HepG2 (cell line): Measurements from ENCODE around the gene DPEP3. TPM values are rescaled to one million over a fixed set of nuclear protein-coding genes. Genes with fewer than 3 reads are reported as not detected.

Source experiments
- ATRX ChIP-seq: sonication (generic); formaldehyde crosslinking; IDR thresholded peaks from 2 replicates; pipeline ENCODE4 v1.4.0; 2020; ENCODE audit warnings: missing genetic modification reagents, borderline replicate concordance
- CERS6 ChIP-seq: sonication (generic); formaldehyde crosslinking; IDR thresholded peaks from 2 replicates; pipeline ENCODE4 v1.5.0; 2020; ENCODE audit warnings: missing genetic modification reagents
- HMG20A ChIP-seq: IDR thresholded peaks from 2 replicates; pipeline ENCODE4 v1.6.1; 2016; ENCODE audit warnings: borderline replicate concordance
- HMG20B ChIP-seq: conservative IDR thresholded peaks from 2 replicates; pipeline ENCODE4 v1.6.1; 2016; ENCODE audit warnings: missing genetic modification reagents, missing compliant biosample characterization
- KMT2B ChIP-seq: IDR thresholded peaks from 2 replicates; pipeline ENCODE4 v1.6.1; 2016; ENCODE audit warnings: missing genetic modification reagents, missing compliant biosample characterization
- MAZ ChIP-seq, 2 experiments: sonication (generic) in 1 of 2; formaldehyde crosslinking in 1 of 2; IDR thresholded peaks; 2 replicates each; pipeline versions ENCODE4 v1.5.0 to v1.6.1; 2012 to 2020; ENCODE audit warnings: low read depth in 2 of 2, mild to moderate bottlenecking in 2 of 2, borderline replicate concordance in 1 of 2, improper control_type of control experiment in 1 of 2, low read length in 1 of 2, missing genetic modification reagents in 1 of 2, moderate library complexity in 1 of 2
- MIER2 ChIP-seq: IDR thresholded peaks from 2 replicates; pipeline ENCODE4 v1.6.1; 2016; ENCODE audit warnings: missing biosample characterization, missing genetic modification reagents
- MTA3 ChIP-seq: sonication (generic); formaldehyde crosslinking; IDR thresholded peaks from 2 replicates; pipeline ENCODE4 v1.4.0; 2020; ENCODE audit warnings: missing genetic modification reagents
- RXRA ChIP-seq: sonication (generic); formaldehyde crosslinking; IDR thresholded peaks from 2 replicates; pipeline ENCODE4 v1.5.1; 2020; ENCODE audit warnings: missing genetic modification reagents
- TOPORS ChIP-seq: sonication (generic); formaldehyde crosslinking; IDR thresholded peaks from 2 replicates; pipeline ENCODE4 v1.8.0; 2023; ENCODE audit warnings: mild to moderate bottlenecking, missing genetic modification reagents
- ZBTB42 ChIP-seq: sonication (generic); formaldehyde crosslinking; IDR thresholded peaks from 2 replicates; pipeline ENCODE4 v1.5.0; 2020; ENCODE audit warnings: mild to moderate bottlenecking, missing genetic modification reagents
- ZHX2 ChIP-seq, 2 experiments: sonication (generic) in 1 of 2; formaldehyde crosslinking in 1 of 2; IDR thresholded peaks; 2 replicates each; pipeline versions ENCODE4 v1.6.1 to v1.9.0; 2014 to 2022; ENCODE audit warnings: antibody characterized with exemption in 1 of 2, borderline replicate concordance in 1 of 2, inconsistent platforms in 1 of 2, low read depth in 1 of 2, missing genetic modification reagents in 1 of 2
- ZNF251 ChIP-seq: sonication (generic); formaldehyde crosslinking; IDR thresholded peaks from 2 replicates; pipeline ENCODE4 v1.9.0; 2021; ENCODE audit warnings: mild to moderate bottlenecking, missing genetic modification reagents
- ZNF383 ChIP-seq: sonication (generic); formaldehyde crosslinking; IDR thresholded peaks from 2 replicates; pipeline ENCODE4 v1.4.0; 2020; ENCODE audit warnings: missing genetic modification reagents, mild to moderate bottlenecking, borderline replicate concordance
- ZNF576 ChIP-seq: sonication (generic); formaldehyde crosslinking; IDR thresholded peaks from 2 replicates; pipeline ENCODE4 v1.4.0; 2020; ENCODE audit warnings: mild to moderate bottlenecking, missing genetic modification reagents
- ZNF609 ChIP-seq: sonication (generic); formaldehyde crosslinking; IDR thresholded peaks from 2 replicates; pipeline ENCODE4 v1.4.0; 2020; ENCODE audit warnings: mild to moderate bottlenecking, missing genetic modification reagents, borderline replicate concordance
- polyA plus RNA-seq, 8 experiments: library from polyadenylated mRNA; depleted of rRNA in 3 of 8; stranded (reverse) in 7 of 8; unstranded in 1 of 8; fragments of >200 nt; fragmentation: Illumina TruSeq in 4 of 8; extraction: Trizol in 4 of 8; gene quantifications; 2 replicates each; pipeline versions ENCODE4 v1.2.1 to v1.2.3, GENCODE V29; 2011 to 2016; ENCODE audit warnings: low read depth in 4 of 8, missing spikeins in 1 of 8, mixed read lengths in 1 of 8; ENCODE audit not compliant: insufficient read depth in 1 of 8
- total RNA-seq, 5 experiments: library from RNA; depleted of rRNA; stranded (reverse); fragments of >200 nt; fragmentation: Illumina TruSeq; extraction: Trizol; gene quantifications; 2 replicates each; pipeline ENCODE4 v1.2.3, GENCODE V29; 2016; ENCODE audit warnings: low read depth in 1 of 5

The DPEP3 gene
- total and polyA plus RNA-seq, 2 of the 13 experiments (the other 11 are each of a cell fraction or from before 2014, with no cell fraction given): not detected

GRCh38 chr16:67965668-67966548, 14.4 kb downstream of the DPEP3 start (continued):
- TF ChIP-seq ZHX2 (IDR thresholded peaks at IDR 0.05; ENCODE audit: low read depth) (no peak), ZHX2 (CRISPR knock-in tag; IDR thresholded peaks at IDR 0.05; ENCODE audit: borderline replicate concordance) (no peak), ZNF576 (no peak), KMT2B (CRISPR knock-in tag) (no peak), ATRX (no peak), ZNF251 (CRISPR knock-in tag) (no peak), MTA3 (CRISPR knock-in tag) (no peak), HMG20A (CRISPR knock-in tag) (no peak), MIER2 (CRISPR knock-in tag) (no peak), ZNF609 (CRISPR knock-in tag) (peak; percentile 16; the same call in 1 of the 2 replicates), ZBTB42 (CRISPR knock-in tag) (no peak), RXRA (CRISPR knock-in tag) (peak; percentile 61), CERS6 (CRISPR knock-in tag) (no peak), TOPORS (no peak), ZNF383 (CRISPR knock-in tag) (0 out of 2 replicates have a peak, but pooled peaks have one; percentile 27), MAZ (IDR thresholded peaks at IDR 0.05; ENCODE audit: borderline replicate concordance, low read depth, low read length) (no peak), MAZ (CRISPR knock-in tag; IDR thresholded peaks at IDR 0.05; ENCODE audit: low read depth) (peak; percentile 73; the same call in 1 of the 2 replicates), HMG20B (CRISPR knock-in tag) (no peak)
